Measurements from ENCODE around the gene CDH4. TPM values are rescaled to one million over a fixed set of nuclear protein-coding genes. Genes with fewer than 3 reads are reported as not detected.

CDH4 gene
- total RNA-seq, 2 experiments from 2014 or later, result not detected

GRCh38 chr20:61340157-61340556, 88.1 kb downstream of the CDH4 start:
- Histone ChIP-seq H4K20me1 (ENCODE audit: insufficient read depth, low read length) (no peaks in the 10 kb centered on the region), H3K27ac (ENCODE audit: low read depth, low read length, poor library complexity, severe bottlenecking) (no peak overlapping the region), H3K4me1 (ENCODE audit: insufficient read depth, low read length, poor library complexity, severe bottlenecking) (no peaks in the 10 kb centered on the region), H3K9me2 (ENCODE audit: insufficient read depth, low read length) (no peaks in the 10 kb centered on the region), H3K9me3 (ENCODE audit: low read length) (no peaks in the 10 kb centered on the region), H3K4me2 (ENCODE audit: low read length) (no peak overlapping the region), H2AFZ (ENCODE audit: low read length) (no peak overlapping the region), H3K79me2 (ENCODE audit: insufficient read depth, low read depth, low read length) (no peaks in the 10 kb centered on the region), H3K36me3 (ENCODE audit: insufficient read depth, low read length) (no peaks in the 10 kb centered on the region), H3K4me3 (ENCODE audit: low read depth, low read length, poor library complexity, severe bottlenecking) (no peak overlapping the region)
- ChIA-PET CTCF (ENCODE audit: unreplicated experiment) (no interaction called here), POLR2A (no interaction called here)
- TF ChIP-seq EZH2phosphoT487 (IDR thresholded peaks at IDR 0.05; ENCODE audit: borderline replicate concordance, low read depth, low read length), result no peak
- DNase-seq (ENCODE audit: low spot score), result no peak
- intact Hi-C loops (cut with micrococcal nuclease; ENCODE audit: unreplicated experiment), result no loop called here
- BruUV-seq (replicated peaks), result no TSS peak

GRCh38 chr20:61341605-61342004, 89.5 kb downstream of the CDH4 start:
- CTCF ChIA-PET (ENCODE audit: unreplicated experiment), result no interaction called here

DNA sequence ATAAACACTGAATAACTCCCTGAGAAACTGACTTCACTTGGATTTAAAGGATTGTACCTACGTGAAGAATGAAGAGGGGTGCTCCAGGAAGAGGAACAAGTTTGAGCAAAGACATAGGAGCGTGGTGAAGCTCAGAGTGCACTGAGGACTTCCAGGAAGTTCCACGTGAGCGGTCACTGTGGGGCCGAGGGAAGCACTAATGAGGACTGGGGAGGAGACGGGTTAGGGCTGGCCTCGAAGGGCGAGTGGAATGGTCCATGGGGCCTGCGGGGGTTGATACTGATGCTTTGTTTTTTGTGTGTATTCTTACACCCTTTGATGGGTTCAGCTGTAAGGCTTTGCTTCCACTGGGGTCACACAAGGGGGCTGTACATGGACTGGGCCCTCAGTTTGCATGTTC, 91.9 kb downstream of the CDH4 start:
- H3K27ac ChIP-seq (ENCODE audit: low read depth, low read length, poor library complexity, severe bottlenecking), result no peak overlapping the region
- H4K20me1 ChIP-seq (ENCODE audit: insufficient read depth, low read length), result no peaks in the 10 kb centered on the region
- ChIA-PET POLR2A (no interaction called here), CTCF (ENCODE audit: unreplicated experiment) (no interaction called here)
- TF ChIP-seq EZH2phosphoT487 (IDR thresholded peaks at IDR 0.05; ENCODE audit: borderline replicate concordance, low read depth, low read length), result no peak
- TF ChIP-seq CTCF (conservative IDR thresholded peaks at IDR 0.05; ENCODE audit: low read length), result no peak
- BruUV-seq (replicated peaks), result no TSS peak
- H2AFZ ChIP-seq (ENCODE audit: low read length), result no peak overlapping the region
- no peaks in the 10 kb centered on the region for H3K9me3 ChIP-seq (ENCODE audit: low read length)
- H3K79me2 ChIP-seq (ENCODE audit: insufficient read depth, low read depth, low read length), result no peaks in the 10 kb centered on the region
- no peak for DNase-seq (ENCODE audit: low spot score)
- intact Hi-C loops (cut with micrococcal nuclease; ENCODE audit: unreplicated experiment), result no loop called here
- H3K36me3 ChIP-seq (ENCODE audit: insufficient read depth, low read length), result no peaks in the 10 kb centered on the region
- no peak overlapping the region for H3K4me3 ChIP-seq (ENCODE audit: low read depth, low read length, poor library complexity, severe bottlenecking)
- H3K4me1 ChIP-seq (ENCODE audit: insufficient read depth, low read length, poor library complexity, severe bottlenecking), result no peaks in the 10 kb centered on the region
- no peak overlapping the region for H3K4me2 ChIP-seq (ENCODE audit: low read length)
- no peaks in the 10 kb centered on the region for H3K9me2 ChIP-seq (ENCODE audit: insufficient read depth, low read length)

More at GRCh38 chr20:61341605-61342004, 89.5 kb downstream of the CDH4 start:
- no peaks in the 10 kb centered on the region for H4K20me1 ChIP-seq (ENCODE audit: insufficient read depth, low read length)
- no TSS peak for BruUV-seq (replicated peaks)
- no peaks in the 10 kb centered on the region for H3K36me3 ChIP-seq (ENCODE audit: insufficient read depth, low read length)
- no peaks in the 10 kb centered on the region for H3K4me1 ChIP-seq (ENCODE audit: insufficient read depth, low read length, poor library complexity, severe bottlenecking)
- H2AFZ ChIP-seq (ENCODE audit: low read length), result no peak overlapping the region
- TF ChIP-seq CTCF (conservative IDR thresholded peaks at IDR 0.05; ENCODE audit: low read length) (no peak), EZH2phosphoT487 (IDR thresholded peaks at IDR 0.05; ENCODE audit: borderline replicate concordance, low read depth, low read length) (no peak)
- intact Hi-C loops (cut with micrococcal nuclease; ENCODE audit: unreplicated experiment), result no loop called here
- H3K79me2 ChIP-seq (ENCODE audit: insufficient read depth, low read depth, low read length), result no peaks in the 10 kb centered on the region
- POLR2A ChIA-PET, result no interaction called here
- no peak overlapping the region for H3K4me3 ChIP-seq (ENCODE audit: low read depth, low read length, poor library complexity, severe bottlenecking)
- no peak overlapping the region for H3K4me2 ChIP-seq (ENCODE audit: low read length)
- no peak for DNase-seq (ENCODE audit: low spot score)
- H3K27ac ChIP-seq (ENCODE audit: low read depth, low read length, poor library complexity, severe bottlenecking), result no peak overlapping the region
- H3K9me3 ChIP-seq (ENCODE audit: low read length), result no peaks in the 10 kb centered on the region
- no peaks in the 10 kb centered on the region for H3K9me2 ChIP-seq (ENCODE audit: insufficient read depth, low read length)

All from OCI-LY7 (cell line).